Measurements from ENCODE around the gene SERINC5.
"Not testable (repeated sequence)": the region's sequence is repeated elsewhere in the genome, so short reads cannot be mapped to it uniquely, and the experiment has no call there.

SERINC5 gene

GRCh38 chr5:80159133-80159815, 96.6 kb downstream of the SERINC5 start:
- TF ChIP-seq, protein P1, sequence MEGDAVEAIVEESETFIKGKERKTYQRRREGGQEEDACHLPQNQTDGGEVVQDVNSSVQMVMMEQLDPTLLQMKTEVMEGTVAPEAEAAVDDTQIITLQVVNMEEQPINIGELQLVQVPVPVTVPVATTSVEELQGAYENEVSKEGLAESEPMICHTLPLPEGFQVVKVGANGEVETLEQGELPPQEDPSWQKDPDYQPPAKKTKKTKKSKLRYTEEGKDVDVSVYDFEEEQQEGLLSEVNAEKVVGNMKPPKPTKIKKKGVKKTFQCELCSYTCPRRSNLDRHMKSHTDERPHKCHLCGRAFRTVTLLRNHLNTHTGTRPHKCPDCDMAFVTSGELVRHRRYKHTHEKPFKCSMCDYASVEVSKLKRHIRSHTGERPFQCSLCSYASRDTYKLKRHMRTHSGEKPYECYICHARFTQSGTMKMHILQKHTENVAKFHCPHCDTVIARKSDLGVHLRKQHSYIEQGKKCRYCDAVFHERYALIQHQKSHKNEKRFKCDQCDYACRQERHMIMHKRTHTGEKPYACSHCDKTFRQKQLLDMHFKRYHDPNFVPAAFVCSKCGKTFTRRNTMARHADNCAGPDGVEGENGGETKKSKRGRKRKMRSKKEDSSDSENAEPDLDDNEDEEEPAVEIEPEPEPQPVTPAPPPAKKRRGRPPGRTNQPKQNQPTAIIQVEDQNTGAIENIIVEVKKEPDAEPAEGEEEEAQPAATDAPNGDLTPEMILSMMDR (IDR thresholded peaks at IDR 0.05; ENCODE audit: insufficient read depth, missing control alignments): no peak
- FAIRE-seq (no peak), DNase-seq (ENCODE audit: insufficient read length, low spot score) (no peak)

- no peak for FAIRE-seq
Observed at GRCh38 chr5:80156156-80156555, 99.7 kb downstream of the SERINC5 start.

GRCh38 chr5:80154749-80155148, 101.1 kb downstream of the SERINC5 start:
- DNase-seq (ENCODE audit: insufficient read length, low spot score) (no peak), FAIRE-seq (no peak)

More at GRCh38 chr5:80156156-80156555, 99.7 kb downstream of the SERINC5 start:
- TF ChIP-seq, protein P1 (IDR thresholded peaks at IDR 0.05; ENCODE audit: insufficient read depth, missing control alignments): no peak
- DNase-seq (ENCODE audit: insufficient read length, low spot score): no peak

GRCh38 chr5:80154289-80154688, 101.6 kb downstream of the SERINC5 start:
- not testable (repeated sequence) for FAIRE-seq; DNase-seq (ENCODE audit: insufficient read length, low spot score)

More at GRCh38 chr5:80154749-80155148, 101.1 kb downstream of the SERINC5 start:
- TF ChIP-seq, protein P1 (IDR thresholded peaks at IDR 0.05; ENCODE audit: insufficient read depth, missing control alignments): no peak

DNA sequence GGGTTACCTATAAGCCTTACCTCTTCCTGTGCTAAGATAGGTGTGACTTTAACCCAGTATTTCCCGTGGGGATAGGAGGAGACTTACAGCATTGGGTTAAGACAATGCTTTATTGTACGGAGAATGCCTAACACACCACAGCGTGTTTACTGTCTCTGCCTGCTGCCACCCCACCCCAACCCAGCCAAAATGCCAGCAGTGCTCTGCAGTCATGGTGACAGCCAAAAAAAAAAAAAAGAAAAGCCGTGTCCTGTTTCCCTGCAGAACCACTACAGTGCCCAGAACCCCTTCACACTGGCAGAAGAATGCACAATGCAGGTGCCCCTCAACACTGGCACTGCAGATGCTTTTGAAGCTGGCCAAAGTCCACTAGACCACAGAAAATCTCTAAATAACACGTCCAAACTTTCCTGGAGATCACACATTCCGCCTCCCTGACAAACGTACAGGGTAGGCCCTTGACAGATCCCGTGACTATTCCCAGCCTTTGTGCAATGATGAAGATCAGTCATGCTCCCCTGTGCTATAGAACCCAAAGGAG, 102.2 kb downstream of the SERINC5 start:
- DNase-seq (ENCODE audit: insufficient read length, low spot score): no peak
- TF ChIP-seq, protein P1 (IDR thresholded peaks at IDR 0.05; ENCODE audit: insufficient read depth, missing control alignments): no peak
- no peak for FAIRE-seq

- FAIRE-seq (no peak), DNase-seq (ENCODE audit: insufficient read length, low spot score) (no peak)
- TF ChIP-seq, protein P1 (IDR thresholded peaks at IDR 0.05; ENCODE audit: insufficient read depth, missing control alignments): no peak
Observed at GRCh38 chr5:80152778-80153177, 103.1 kb downstream of the SERINC5 start.

DNA sequence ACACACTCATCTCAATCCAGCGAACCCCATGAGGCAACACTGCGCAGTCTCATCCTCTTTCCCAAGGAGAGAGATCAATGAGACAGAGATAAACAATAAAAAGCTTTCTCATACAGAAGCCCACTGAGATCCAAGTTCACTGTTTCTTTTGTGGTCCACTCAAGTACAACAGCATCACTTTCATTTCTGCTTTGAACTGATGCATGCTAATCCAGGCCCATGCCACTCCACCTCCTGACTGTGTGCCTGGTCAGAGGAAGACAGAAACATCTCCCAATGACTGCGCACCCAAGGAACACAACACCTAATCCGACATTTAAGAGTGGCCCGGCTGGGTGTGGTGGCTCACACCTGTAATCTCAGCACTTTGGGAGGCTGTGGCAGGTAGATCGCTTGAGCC, 104.0 kb downstream of the SERINC5 start:
- FAIRE-seq: no peak

More for the DNA sequence above, 104.0 kb downstream of the SERINC5 start:
- TF ChIP-seq, protein P1 (IDR thresholded peaks at IDR 0.05; ENCODE audit: insufficient read depth, missing control alignments): no peak
- no peak for DNase-seq (ENCODE audit: insufficient read length, low spot score)

Measured in D721Med (cell line).